GM19238 (cell line): ENCODE results near the gene KCNK16.
A peak's percentile ranks its signal among the peaks of the same experiment; 100 is the strongest.

Experiments
- DNase-seq: peaks from one replicate; pipeline ENCODE4 v3.0.0; 2011; ENCODE audit warnings: low spot score; ENCODE audit not compliant: insufficient read length

KCNK16 gene

DNA sequence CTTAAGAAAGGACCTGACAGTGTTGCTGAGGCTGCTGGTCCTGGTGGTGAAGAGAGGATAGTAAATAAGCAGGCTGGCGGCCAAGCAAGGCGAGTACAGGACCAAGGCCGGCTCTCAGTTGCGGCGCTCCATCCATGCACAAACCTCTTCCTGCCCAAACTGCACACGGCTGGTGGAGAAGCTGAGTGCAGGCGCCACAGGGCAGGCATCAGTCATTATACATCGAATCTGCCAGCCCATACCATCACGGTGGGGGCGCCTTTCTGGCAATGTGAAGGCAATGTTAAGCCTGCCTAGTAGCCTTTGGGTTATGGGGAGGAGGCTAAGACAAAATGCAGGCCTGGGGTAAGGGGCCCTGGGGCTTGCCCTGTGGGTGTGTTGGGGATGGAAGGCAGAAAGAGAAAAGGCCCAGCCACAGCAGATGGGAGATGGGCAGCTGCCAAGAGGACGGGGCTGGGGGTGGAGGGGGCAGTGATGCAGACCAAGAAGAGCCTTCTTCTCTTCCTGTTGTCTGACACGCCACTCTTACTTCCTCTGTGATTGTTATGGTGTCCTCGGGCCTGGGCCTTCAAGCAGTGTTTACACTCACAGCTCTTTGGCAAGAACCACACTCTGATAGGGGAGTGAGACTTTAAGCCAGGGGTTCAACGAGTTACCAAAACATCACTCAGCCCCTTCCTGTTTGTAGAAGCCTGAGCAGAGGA lies 20.3 kb upstream of the KCNK16 start:
- no peak for DNase-seq

DNA sequence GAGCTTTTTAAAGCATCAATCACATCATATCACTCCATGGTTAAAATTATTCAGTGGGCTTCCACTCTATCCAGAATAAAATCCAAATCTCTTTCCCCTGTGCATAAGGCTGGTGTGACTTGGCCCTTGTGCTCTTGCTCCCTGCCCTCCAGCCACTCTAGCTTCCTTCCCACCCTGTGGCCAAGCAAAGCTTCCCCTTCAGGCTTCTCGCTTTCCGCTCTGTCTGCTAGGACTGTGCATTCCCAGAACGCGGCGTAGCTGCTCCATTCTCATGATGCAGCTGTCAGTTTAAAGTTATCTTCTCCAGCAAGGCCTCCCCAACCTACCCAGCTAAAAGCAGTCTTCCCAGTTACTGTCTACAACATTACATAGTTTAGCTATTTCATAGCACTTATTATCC lies 19.4 kb upstream of the KCNK16 start:
- no peak for DNase-seq

DNA sequence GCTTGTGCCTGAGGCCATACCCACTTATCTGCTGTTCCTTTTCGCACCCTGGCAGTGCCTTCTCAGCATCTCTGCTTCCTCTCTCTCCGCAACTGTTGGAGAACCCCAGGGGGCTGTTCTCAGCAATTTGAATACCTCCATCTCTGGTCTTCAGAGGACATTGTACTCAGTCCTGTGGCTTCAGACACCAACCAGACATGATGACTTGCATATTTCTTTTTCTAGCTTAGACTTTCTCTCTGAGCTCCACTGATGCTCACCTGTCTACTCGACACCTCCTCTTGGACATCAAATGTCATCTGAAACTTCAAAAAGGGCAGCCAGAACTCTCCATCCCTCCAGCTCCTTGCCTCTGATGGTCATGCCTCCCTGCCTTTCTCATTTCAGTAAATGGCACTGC lies 18.9 kb upstream of the KCNK16 start:
- DNase-seq, result no peak

DNA sequence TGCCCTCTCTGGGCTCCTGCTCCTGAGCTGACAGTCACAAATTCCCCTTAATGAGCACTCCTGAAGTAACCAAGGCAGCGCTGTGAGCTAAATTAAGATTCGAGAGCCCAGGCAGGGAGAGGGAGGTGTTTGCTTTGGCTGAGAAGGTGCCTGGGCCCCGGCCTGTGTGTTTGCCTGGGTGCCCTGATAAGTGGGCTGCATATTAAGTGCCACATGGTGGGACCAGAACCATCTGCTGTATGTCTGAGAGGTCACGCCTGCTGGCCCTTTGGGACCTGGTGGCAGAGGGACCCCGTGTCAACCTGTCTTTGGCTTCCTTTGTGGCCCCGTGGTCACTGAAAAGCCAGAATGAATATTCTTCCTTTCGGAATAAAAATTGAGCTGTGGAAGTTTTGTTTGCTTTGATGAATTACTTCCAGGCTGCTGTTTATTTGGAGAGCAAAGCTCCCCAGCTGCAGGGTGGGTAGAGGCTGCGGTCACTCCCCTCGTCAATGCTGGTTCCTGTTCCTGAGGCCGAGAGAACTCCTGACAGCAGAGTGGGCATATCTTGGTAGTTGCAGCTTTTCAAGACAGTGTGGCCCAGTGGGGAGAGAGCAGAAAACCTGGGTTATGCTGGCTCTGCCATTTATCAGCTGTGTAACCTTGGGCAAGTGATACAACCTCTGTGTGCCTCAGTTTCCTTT lies 17.5 kb upstream of the KCNK16 start:
- no peak for DNase-seq

DNA sequence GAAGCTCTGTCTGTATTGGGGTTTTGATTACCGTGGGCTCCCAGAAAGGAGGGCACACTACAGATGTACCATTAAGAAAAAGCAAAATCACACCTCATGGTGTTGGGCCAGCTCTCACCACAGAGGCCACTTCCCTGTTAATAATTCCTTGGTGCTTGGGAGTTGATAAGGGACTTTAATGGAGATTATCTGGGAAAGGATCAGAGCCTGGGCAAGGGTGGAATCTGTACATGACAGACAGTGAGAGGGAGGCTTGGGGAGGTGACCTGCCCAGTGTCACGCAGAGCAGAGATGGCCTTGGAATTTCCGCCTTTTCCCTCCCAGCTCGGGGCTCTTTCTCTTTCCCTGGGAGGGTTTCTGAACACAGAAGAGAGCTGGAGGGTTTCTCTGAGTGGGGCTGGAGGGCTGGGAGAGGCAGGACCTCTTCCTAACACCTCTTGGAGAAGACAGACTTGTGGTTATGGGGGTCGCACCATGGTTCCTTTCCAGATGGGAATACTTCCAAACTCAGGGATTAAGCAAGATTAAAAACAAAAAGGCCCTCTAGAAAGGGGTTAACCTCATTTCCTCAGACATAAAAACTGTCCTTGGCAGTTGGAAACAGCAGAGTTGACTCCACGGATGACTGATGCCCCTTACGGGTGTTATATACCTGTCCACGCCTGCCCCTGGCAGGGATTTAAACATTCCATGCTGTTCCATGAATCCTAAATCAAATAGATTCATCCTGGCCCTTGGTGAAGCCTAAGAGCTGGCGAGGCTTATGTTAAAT lies 16.8 kb upstream of the KCNK16 start:
- DNase-seq, result no peak

DNA sequence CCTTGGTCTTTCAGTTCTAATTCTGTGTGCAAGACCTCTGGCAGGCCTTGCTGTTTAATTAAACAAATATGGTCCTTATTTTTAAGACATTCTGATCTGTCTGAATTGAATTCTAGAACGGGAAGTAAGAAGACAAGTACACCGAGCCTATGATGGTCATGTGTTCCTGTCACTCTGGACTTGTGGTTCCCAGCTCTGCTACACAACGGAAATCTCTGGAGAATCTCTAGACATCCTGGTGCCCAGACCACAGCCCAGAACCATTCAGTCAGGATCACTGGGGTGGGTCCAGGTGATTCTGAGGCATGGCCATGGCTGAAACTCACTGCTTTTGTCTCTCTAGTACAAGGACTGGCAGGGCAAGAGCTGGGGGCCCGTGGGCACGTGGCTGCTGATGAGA lies 15.9 kb upstream of the KCNK16 start:
- no peak for DNase-seq

DNA sequence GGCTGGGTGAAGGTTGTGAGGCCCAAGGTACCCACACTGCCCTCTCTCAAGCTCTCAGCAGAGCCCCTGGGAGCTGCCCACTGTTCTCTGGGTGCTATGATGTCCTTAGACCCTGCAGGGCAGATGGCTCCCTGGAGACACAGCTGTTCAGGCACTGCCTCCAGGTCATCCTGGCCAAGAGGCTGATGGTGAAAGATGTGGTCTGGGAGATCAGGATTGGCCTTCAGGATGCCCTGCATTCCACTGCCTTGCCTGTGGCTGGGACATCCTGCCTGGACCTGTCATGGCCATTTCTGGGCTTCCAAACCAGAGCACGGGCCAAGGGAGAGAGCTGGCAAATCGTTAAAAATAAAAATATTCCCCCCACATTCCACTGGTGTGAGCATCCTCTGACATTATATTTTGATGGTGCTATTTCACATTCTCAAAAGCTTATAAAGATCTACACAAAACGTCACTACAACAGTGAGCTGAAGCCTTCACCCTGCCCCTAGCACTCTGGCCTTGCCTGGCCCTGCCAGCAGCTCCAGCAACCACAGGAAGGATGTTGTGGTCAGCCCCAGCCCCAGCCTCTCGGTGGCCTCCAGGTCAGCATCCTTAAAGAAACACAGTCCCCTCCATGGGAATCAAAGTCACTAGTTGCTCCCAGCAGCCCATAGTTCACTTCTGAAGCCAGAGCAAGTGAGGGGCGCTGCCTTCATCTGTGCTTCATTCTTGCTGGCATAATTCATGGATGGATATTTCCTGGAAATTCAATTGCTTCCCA lies 13.5 kb upstream of the KCNK16 start:
- DNase-seq, result peak; percentile 44

DNA sequence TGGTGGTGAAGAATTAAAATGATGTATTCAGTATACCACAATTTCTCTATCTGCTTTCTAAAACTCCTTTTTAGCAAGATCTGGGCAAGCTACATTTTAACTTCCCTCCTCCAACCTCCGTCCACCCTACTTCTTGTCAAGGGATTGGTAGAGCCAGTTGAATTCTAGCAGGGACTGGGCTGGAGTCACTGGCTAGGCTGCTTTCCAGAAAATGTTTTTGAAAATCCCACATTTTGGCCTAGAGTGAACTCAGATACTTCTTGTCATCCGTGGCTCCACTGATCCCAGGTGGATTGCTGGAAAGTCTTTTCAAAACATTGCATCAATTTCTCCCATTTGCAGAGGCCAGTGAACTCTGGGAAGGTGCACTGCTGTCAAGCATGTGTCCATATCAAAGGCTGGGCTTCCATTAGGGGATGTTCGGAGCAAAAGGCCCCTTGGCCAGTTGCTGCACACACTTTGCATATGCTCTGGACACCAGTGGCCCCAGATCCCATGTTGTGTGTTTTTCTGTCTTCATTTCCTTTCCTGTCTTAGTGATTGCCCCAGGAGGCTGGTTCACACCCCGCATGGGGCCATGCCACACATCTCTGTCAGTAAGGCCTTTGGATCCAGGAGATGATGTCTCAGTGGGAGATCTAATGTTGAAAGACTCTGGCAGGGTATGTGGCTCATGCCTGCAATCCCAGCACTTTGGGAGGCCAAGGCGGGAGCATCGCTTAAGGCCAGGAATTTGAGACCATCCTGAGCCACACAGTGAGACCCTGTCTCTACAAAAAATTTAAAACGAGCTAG lies 11.3 kb upstream of the KCNK16 start:
- no peak for DNase-seq

DNA sequence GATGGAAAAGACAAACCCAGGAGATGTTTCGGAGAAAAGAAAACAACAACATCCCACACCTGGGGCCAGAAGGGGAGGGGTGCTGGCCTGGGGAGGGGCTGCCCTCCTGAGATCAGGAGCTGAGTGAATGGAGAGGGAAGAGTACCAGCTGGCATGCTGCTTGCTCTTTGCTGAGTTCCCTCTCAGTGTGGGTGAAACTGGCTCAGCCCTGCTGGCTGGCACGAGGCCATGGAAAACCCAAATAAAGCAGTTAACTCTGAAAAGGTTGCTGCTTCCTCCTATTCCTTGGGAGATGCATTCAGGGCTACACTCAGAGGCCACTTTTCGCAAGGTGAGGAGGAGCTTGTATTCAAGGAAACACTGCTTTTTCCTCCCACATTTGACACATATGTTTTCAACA lies 8.0 kb upstream of the KCNK16 start:
- DNase-seq, result no peak

DNA sequence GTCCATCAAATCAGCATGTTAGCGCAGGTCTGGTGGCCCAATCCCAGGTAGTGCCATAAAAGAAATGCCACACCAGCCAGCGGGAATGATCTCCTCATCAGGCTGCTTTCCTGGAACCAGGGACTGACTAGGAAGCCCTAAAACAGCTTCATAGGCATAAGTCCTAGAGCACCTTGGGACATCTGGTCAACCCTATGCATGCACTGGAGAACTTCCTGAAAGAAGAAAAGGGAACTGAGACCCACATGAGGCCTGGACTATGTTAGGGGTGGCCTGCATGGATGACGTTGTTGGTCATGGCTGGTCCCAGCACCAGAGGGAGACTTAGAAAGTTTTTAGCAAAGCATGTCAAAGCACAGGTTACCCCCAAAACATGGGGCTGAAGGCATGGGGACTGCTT lies 7.6 kb upstream of the KCNK16 start:
- DNase-seq, result peak; percentile 55

DNA sequence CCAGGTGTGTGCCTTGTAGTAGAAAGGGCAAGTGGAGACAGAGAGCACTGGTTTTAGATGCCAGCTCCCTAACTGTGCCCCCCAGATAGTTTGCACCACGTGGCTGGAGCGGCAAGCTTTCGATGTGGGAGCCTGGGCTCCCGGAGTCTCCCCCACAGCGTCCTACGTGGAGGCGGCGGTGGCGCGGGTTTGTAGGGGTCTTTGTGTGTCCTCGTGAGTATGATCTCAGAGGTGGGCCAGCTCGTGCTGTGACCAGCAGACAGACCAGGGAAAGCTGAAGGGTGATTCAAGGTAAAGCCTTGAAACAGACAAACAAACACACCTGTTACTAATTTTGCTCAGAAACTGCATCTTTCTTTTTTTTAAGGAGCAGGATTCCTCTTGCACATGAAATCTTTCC lies 5.6 kb upstream of the KCNK16 start:
- no peak for DNase-seq

DNA sequence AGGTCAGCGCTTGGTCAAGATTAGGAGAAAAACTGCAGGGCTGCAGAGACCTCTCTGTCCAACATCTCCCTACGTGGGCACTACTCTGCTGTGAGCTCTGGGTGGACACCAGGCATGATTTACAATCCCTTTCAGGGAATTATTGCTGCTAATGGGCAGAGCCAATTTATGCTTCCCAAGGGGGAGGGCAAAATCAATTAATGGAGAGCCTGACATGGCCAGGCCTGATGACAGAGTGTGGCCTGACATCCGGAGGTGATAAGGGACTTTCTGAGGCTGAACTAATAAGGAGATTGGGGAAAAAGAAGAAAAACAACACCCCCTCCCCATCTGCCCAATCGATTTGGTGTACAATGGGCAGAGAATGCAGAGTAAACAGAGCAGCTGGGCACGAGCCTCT lies 5.0 kb upstream of the KCNK16 start:
- no peak for DNase-seq

DNA sequence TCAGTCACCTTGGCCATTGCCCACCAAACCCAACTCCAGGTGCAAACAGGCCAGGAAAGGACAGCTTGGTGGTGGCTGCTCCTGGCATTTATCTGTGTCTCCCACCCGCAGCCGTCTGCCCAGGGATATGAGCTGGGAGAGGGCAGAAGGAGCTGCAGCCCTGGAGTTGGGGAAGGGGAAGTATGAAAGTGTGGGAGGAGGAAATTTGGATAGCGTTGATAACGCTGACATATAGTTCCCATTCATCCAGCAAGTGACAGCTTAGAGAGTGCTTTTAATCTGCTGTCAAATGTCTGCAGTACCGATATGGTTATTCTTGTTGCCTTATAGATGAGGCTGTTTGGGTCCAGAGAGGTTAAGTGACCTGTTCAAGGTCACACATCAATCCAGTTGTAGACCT lies 741 bp downstream of the KCNK16 start:
- DNase-seq, result no peak

DNA sequence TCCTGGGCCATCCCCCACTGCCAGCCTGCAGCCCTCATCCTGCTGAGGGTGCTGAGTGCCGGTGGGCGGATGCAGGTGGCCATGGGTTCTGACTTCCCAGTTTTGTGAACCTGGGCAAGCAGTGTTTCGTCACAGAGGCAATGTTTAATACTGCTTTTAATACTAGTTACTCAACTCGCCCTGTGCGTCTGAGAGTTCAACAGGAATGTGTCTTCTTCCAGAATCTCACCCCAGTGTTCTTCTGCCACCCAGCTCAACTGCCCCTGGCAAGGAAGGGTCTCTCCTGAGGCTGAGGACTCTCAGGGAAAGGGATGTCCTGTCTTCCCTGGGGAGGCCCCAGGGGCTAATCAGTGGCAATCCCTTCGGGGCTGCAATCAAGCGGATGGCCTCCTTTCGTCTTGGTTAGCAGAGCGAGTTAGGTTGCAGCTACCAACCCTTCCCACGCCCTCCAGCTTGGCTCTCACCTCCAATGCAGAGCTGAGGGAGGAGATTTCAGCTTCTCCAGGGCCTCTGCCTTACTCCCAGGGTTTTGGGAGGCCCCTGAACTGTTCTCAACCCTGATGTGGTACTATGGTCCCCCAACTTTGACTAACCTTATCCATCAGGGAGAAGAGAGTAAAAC lies 2.0 kb downstream of the KCNK16 start:
- DNase-seq, result no peak

DNA sequence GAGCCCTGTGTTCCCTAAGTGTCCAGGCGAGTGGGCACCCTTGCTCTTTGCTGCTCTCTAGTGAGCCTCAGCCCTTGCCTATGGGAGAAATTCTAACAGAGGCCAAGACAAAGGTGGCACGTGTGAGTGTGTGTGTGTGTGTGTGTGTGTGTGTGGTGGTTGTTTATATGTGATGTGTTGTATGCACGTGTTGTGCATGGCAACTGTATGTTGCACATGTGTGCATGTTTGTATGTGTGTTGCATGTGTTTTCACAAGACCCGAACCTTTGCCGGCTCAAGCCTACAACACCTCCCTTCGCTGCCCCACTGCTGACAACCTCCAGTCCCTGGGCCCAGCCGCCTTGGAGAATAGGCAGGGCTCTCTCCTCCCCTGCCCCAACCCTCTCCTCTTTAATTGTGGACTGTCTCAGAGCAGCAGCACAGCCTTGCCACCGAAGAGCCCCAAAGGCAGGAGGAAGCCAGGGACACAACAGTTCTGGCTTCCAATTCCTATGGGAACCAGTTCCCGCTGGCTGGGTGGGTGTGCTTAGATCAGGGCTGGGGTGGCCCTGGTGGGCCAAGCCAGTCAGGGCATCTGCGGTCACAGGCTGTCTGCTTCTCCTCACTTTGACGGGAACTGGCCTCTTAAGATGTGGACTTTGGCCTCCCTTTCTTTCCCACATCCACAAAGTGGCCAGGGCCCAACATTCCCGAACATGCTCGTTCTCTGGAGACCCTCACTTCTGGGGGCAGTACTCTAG lies 2.7 kb downstream of the KCNK16 start:
- DNase-seq, result no peak

DNA sequence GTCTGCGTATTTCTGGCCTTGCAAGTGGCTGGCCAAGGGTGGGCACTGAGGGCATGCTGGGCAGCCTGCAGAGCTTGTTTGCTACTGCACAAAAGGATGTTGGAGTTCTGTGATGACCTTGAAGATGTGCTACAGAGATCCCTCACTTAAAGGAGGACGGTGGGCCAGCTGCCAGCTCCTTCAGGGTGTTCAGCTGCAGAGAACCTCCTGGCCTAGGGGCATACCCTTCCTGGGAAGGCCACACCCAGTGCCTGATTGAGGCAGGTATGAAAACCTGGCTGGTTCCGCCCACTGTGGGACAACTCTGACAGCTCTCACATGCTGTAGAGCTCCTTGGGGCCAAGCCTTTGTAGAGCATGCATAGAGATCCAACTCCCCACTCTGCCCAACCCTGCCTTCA lies 5.2 kb downstream of the KCNK16 start:
- DNase-seq, result no peak

DNA sequence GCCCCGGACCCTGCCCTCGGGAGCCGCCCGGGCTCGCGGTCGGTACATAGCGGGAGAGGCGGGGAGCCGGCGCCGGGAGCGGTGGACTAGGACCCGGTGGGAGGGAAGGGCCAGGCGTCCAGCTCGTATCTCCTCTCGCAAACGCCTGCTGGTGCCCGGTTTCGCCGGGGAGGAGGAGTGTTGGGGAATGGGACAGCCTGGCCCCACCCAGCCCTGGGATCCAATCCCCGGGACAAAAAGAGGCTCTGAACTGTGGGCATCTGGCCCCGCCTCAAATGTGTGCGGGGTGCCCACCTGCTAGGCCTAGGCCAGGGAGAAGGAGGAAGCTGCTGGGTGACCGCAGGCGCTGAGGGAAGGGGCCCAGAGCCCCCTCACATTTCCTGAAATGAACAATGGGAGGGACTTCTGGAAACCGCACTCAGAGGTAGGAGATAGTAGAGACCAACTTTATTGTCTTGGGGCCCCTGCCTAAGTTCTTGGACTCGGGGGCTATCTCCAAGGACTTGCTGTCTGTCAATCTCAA lies 8.2 kb downstream of the KCNK16 start, which contains the start of gene KCNK17:
Gene KCNK17 (minus strand): TSS at position 147 of the 523 bp plus-strand sequence. CDS start 99 bp downstream, at position 48.
- no peak for DNase-seq

DNA sequence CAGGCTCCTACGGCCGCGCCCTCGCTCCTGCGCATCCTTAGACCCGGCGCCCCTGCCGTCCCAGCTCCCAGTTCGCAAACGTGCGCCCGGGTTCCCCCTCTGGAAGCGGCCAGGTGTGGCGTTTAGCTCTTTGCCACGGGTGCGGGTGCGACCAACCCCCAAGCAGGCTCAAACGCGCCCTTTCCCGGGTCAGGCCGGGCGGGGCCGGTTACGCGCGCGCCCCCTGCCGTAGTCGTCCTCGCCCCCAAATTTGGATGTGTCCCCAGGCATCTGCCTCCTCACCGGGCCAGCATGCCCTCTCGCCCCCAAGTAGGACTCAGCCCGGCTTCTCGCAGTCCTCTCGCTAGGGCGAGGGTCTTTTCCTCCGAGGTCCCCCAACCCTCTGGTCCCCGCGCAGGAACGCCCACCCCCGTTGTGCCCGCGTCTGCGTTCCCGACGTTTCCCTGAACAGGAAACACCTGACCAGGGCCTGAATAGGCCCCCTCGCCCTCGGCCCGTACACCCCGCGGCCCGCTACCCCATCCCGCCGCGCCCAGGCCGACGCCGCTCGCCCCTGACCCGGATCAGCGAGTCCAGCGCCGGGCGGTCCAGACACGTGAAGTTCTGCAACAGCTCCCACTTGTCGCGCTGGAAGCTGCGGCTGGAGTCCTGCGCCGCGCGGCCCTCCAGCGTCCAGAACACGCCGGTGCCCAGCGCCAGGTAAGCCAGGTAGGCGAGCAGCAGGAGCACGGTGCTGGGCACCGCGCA lies 8.8 kb downstream of the KCNK16 start:
- no peak for DNase-seq
